PC-9 (cell line): ENCODE measurements around the gene TANGO2. TPM values are rescaled to one million over a fixed set of nuclear protein-coding genes. Genes with fewer than 3 reads are reported as not detected.

Source experiments
- BruUV-seq: library from RNA; stranded (reverse); fragments of 400-500 nt; replicated peaks from 2 replicates; lab custom pipeline; 2021; lab: Mats Ljungman, UMichigan
- CTCF ChIA-PET: fragments of 300-600 bp; sonication (Branson Sonifier 250); formaldehyde crosslinking; loops from one replicate; lab custom pipeline; 2022; ENCODE audit warnings: antibody characterized with exemption; lab: Charles Lee
- POLR2A ChIA-PET: fragments of 300-600 bp; sonication (Branson Sonifier 250); formaldehyde crosslinking; loops from one replicate; lab custom pipeline; 2022; ENCODE audit warnings: antibody characterized with exemption; ENCODE audit not compliant: unreplicated experiment; lab: Charles Lee
- DNase-seq, 2 experiments: peaks; one replicate each; pipeline versions ENCODE4 v3.0.0 to v3.0.0-alpha.2; 2015 to 2022; ENCODE audit warnings: mixed read lengths in 1 of 2
- H2AFZ ChIP-seq: fragments of 200-600 bp; sonication (generic); 2 replicates; pipeline ENCODE4 v1.8.1; 2017; ENCODE audit warnings: antibody characterized with exemption
- H3F3A ChIP-seq: fragments of 200-600 bp; sonication (generic); 2 replicates; pipeline ENCODE4 v1.8.1; 2017; ENCODE audit warnings: antibody characterized with exemption, mild to moderate bottlenecking, low read depth; ENCODE audit not compliant: insufficient read depth
- H3K27ac ChIP-seq: fragments of 200-600 bp; sonication (generic); 2 replicates; pipeline ENCODE4 v1.6.1; 2016; ENCODE audit warnings: mixed run types
- H3K27me3 ChIP-seq: fragments of 200-600 bp; sonication (generic); 2 replicates; pipeline ENCODE4 v1.6.1; 2016; ENCODE audit warnings: low read depth, mixed run types; ENCODE audit not compliant: insufficient read depth
- H3K36me3 ChIP-seq: fragments of 200-600 bp; sonication (generic); 2 replicates; pipeline ENCODE4 v1.6.1; 2016; ENCODE audit warnings: low read depth, mixed run types
- H3K4me1 ChIP-seq: fragments of 200-600 bp; sonication (generic); replicated peaks from 2 replicates; pipeline ENCODE4 v1.6.1; 2016; ENCODE audit warnings: mixed run types; ENCODE audit not compliant: insufficient read depth
- H3K4me2 ChIP-seq: fragments of 200-600 bp; sonication (generic); 2 replicates; pipeline ENCODE4 v1.6.1; 2017; ENCODE audit warnings: mixed run types
- H3K4me3 ChIP-seq: fragments of 200-600 bp; sonication (generic); 2 replicates; pipeline ENCODE4 v1.6.1; 2016; ENCODE audit warnings: mixed run types
- H3K79me2 ChIP-seq: fragments of 200-600 bp; sonication (generic); 2 replicates; pipeline ENCODE4 v1.6.1; 2017; ENCODE audit warnings: low read depth, mixed run types
- H3K9me2 ChIP-seq: fragments of 200-600 bp; sonication (generic); 2 replicates; pipeline ENCODE4 v1.8.1; 2017; ENCODE audit warnings: mild to moderate bottlenecking; ENCODE audit not compliant: insufficient read depth
- H3K9me3 ChIP-seq: fragments of 200-600 bp; sonication (generic); 2 replicates; pipeline ENCODE4 v1.8.1; 2016; ENCODE audit warnings: low read depth; ENCODE audit not compliant: insufficient read depth
- H4K20me1 ChIP-seq: fragments of 200-600 bp; sonication (generic); 2 replicates; pipeline ENCODE4 v1.8.1; 2017; ENCODE audit not compliant: insufficient read depth
- CTCF ChIP-seq: fragments of 200-600 bp; sonication (generic); conservative IDR thresholded peaks from 2 replicates; pipeline ENCODE4 v1.6.1; 2017; ENCODE audit warnings: mixed run types, antibody characterized with exemption, mild to moderate bottlenecking, moderate library complexity
- EZH2 ChIP-seq: fragments of 200-600 bp; sonication (generic); IDR thresholded peaks from 2 replicates; pipeline ENCODE4 v1.8.0; 2017; ENCODE audit warnings: antibody characterized with exemption, low read depth
- intact Hi-C: fragments of 100-400 bp; cut with micrococcal nuclease; formaldehyde crosslinking; loops from one replicate; pipeline ENCODE4 v1.10.0; 2022; ENCODE audit not compliant: unreplicated experiment
- total RNA-seq: library from RNA; stranded (reverse); gene quantifications from 2 replicates; pipeline ENCODE4 v1.2.3, GENCODE V29; 2021

The TANGO2 gene
- total RNA-seq, 1 experiment from 2014 or later: 22.4 TPM

GRCh38 chr22:20101638-20102037 is 80.7 kb downstream of the TANGO2 start:
- Histone ChIP-seq H3K9me2 (no peaks in the 10 kb centered on the region), H3K9me3 (no peaks in the 10 kb centered on the region), H3F3A (no peaks in the 10 kb centered on the region), H3K4me1 (no peaks in the 10 kb centered on the region), H3K36me3 (peaks cover 1% of the 10 kb centered on the region; the same call in 1 of the 2 replicates), H3K4me2 (no peak overlapping the region), H3K27me3 (no peaks in the 10 kb centered on the region), H3K79me2 (no peaks in the 10 kb centered on the region), H2AFZ (no peak overlapping the region), H3K27ac (no peak overlapping the region), H4K20me1 (no peaks in the 10 kb centered on the region), H3K4me3 (no peak overlapping the region)
- CTCF ChIA-PET: no interaction called here
- DNase-seq: no peak
- POLR2A ChIA-PET: interaction anchor here (0.6 kb wide), 1 partner anchor 26 kb away, joined by 4 read pairs; no protein-coding TSS in a partner anchor
- intact Hi-C loops: no loop called here
- TF ChIP-seq CTCF (no peak), EZH2 (no peak)
- BruUV-seq: no TSS peak

GRCh38 chr22:20102203-20102780 is 81.4 kb downstream of the TANGO2 start:
- CTCF ChIA-PET: no interaction called here
- Histone ChIP-seq H3K27me3 (no peaks in the 10 kb centered on the region), H3K9me3 (no peaks in the 10 kb centered on the region), H2AFZ (no peak overlapping the region), H3K4me1 (no peaks in the 10 kb centered on the region), H3K4me3 (no peak overlapping the region), H3K79me2 (no peaks in the 10 kb centered on the region), H3K36me3 (no peaks in the 10 kb centered on the region), H3K4me2 (no peak overlapping the region), H3K9me2 (no peaks in the 10 kb centered on the region), H3K27ac (no peak overlapping the region), H3F3A (no peaks in the 10 kb centered on the region), H4K20me1 (no peaks in the 10 kb centered on the region)
- DNase-seq: no peak
- no peak for TF ChIP-seq CTCF
- TF ChIP-seq EZH2: no peak
- intact Hi-C loops: no loop called here
- BruUV-seq: no TSS peak
- POLR2A ChIA-PET: no interaction called here

GRCh38 chr22:20105456-20106204 is 84.7 kb downstream of the TANGO2 start:
- Histone ChIP-seq H2AFZ (no peak overlapping the region), H3K79me2 (no peaks in the 10 kb centered on the region), H4K20me1 (no peaks in the 10 kb centered on the region), H3K9me2 (no peaks in the 10 kb centered on the region), H3K4me1 (no peaks in the 10 kb centered on the region), H3K36me3 (no peaks in the 10 kb centered on the region), H3K9me3 (no peaks in the 10 kb centered on the region), H3K27ac (no peak overlapping the region), H3K4me3 (no peak overlapping the region), H3F3A (peaks cover 8% of the 10 kb centered on the region; the same call in 1 of the 2 replicates), H3K4me2 (no peak overlapping the region), H3K27me3 (no peaks in the 10 kb centered on the region)
- DNase-seq: no peak
- ChIA-PET POLR2A (no interaction called here), CTCF (no interaction called here)
- TF ChIP-seq EZH2 (no peak), CTCF (no peak)
- intact Hi-C loops: no loop called here
- BruUV-seq: no TSS peak
